Bronchial epithelial cell (primary cell): ENCODE data around the gene REN. TPM values are rescaled to one million over a fixed set of nuclear protein-coding genes. Genes with fewer than 3 reads are reported as not detected.

Experiments
- DNase-seq: peaks from one replicate; pipeline ENCODE4 v3.0.0-alpha.2; 2010; ENCODE audit warnings: low read depth
- FAIRE-seq: peaks from 2 replicates; lab custom pipeline; 2011; peaks lifted over from hg19 to GRCh38; lab: Jason Lieb, UNC
- H3K27me3 ChIP-seq: 2 replicates; pipeline ENCODE4 v1.5.1; 2011; ENCODE audit warnings: low read length; ENCODE audit not compliant: control insufficient read depth, insufficient read depth
- H3K36me3 ChIP-seq: 2 replicates; pipeline ENCODE4 v1.5.1; 2011; ENCODE audit warnings: low read length; ENCODE audit not compliant: control insufficient read depth, insufficient read depth
- H3K4me3 ChIP-seq: 2 replicates; pipeline ENCODE4 v1.5.1; 2011; ENCODE audit warnings: mild to moderate bottlenecking, low read depth, low read length, control low read depth
- total RNA-seq: library from RNA; depleted of rRNA; stranded (reverse); fragments of >200 nt; gene quantifications from 2 replicates; pipeline ENCODE4 v1.2.1, GENCODE V29; 2014
- TF ChIP-seq, protein P1 (sequence below): IDR thresholded peaks from 2 replicates; pipeline ENCODE4 v1.5.1; 2011; ENCODE audit warnings: mild to moderate bottlenecking, moderate library complexity, low read length, control low read depth, inconsistent platforms; ENCODE audit not compliant: insufficient read depth, severe bottlenecking

The REN gene
- total RNA-seq, 1 donor from 2014 or later: 0.26 TPM

DNA sequence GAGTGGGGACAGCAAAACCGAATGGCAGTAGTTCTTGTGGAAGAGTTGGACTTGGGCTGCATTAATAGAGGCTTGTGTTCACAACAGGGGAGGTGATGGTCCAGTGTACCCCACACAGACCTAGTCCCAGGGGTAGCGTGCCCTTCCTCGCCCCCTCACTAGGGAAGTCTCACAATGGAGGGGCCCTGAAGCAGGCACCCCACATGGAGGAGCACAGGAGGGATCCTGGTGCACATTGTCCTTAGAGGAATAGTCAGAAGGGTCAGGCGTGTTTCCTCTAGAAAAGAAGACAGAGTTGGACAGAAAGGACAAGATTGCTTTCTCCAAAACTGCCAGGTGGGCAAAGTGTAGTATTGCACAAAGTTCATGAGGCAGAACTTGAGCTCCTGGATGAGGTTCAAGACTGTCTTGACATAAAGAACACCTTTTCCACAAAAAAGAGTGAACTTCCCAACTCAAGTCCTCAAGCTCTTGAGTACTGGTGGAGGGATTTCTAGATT lies 37.6 kb downstream of the REN start:
- DNase-seq (no peak), FAIRE-seq (no peak)
- TF ChIP-seq, protein P1, sequence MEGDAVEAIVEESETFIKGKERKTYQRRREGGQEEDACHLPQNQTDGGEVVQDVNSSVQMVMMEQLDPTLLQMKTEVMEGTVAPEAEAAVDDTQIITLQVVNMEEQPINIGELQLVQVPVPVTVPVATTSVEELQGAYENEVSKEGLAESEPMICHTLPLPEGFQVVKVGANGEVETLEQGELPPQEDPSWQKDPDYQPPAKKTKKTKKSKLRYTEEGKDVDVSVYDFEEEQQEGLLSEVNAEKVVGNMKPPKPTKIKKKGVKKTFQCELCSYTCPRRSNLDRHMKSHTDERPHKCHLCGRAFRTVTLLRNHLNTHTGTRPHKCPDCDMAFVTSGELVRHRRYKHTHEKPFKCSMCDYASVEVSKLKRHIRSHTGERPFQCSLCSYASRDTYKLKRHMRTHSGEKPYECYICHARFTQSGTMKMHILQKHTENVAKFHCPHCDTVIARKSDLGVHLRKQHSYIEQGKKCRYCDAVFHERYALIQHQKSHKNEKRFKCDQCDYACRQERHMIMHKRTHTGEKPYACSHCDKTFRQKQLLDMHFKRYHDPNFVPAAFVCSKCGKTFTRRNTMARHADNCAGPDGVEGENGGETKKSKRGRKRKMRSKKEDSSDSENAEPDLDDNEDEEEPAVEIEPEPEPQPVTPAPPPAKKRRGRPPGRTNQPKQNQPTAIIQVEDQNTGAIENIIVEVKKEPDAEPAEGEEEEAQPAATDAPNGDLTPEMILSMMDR: no peak
- Histone ChIP-seq H3K4me3 (no peak overlapping the region), H3K36me3 (peaks cover 2% of the 10 kb centered on the region), H3K27me3 (no peaks in the 10 kb centered on the region)

DNA sequence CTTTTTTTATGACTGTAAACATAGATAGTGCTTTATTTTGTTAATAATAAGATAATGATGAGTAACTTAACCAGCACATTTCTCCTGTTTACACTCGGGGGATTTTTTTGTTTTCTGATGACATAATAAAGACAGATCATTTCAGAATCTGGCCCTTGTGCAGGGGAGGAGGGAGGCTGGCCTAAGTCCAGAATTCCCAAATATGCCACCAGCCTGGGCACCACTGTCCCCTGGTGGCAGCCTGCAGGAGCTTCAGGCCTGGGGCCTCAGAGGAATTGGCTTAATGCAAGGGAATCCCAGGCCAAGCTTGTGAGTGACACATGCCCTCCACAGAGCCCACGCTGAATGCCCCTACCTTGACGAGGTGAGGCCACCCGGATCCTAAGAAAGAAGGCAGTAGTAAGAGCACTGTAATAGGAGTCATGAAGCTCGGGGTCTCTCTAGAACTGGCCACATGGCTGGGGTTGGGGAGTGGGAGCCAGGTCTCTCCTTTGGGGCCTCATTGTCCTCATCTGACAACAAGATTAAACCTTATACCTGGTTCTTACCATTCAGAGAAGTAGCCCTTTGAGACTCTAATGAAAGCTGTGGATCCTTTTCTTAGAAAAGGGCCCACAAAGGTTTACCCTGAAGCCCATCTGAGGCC lies 38.4 kb downstream of the REN start:
- peak; percentile 75 for DNase-seq
- no peak overlapping the region for H3K4me3 ChIP-seq
- TF ChIP-seq, protein P1: peak; percentile 95
- H3K36me3 ChIP-seq: peaks cover 4% of the 10 kb centered on the region
- no peak for FAIRE-seq
- no peaks in the 10 kb centered on the region for H3K27me3 ChIP-seq

GRCh38 chr1:204126956-204127355 lies 39.2 kb downstream of the REN start:
- no peaks in the 10 kb centered on the region for H3K27me3 ChIP-seq
- TF ChIP-seq, protein P1: no peak
- FAIRE-seq: no peak
- DNase-seq: no peak
- no peak overlapping the region for H3K4me3 ChIP-seq
- H3K36me3 ChIP-seq: peaks cover 6% of the 10 kb centered on the region

- Histone ChIP-seq H3K4me3 (no peak overlapping the region), H3K27me3 (no peaks in the 10 kb centered on the region), H3K36me3 (peaks cover 8% of the 10 kb centered on the region)
- TF ChIP-seq, protein P1: no peak
- no peak for DNase-seq
- no peak for FAIRE-seq
Observed at GRCh38 chr1:204126386-204126785, 39.8 kb downstream of the REN start.

GRCh38 chr1:204125759-204126351 lies 40.3 kb downstream of the REN start:
- H3K4me3 ChIP-seq: no peak overlapping the region
- H3K27me3 ChIP-seq: no peaks in the 10 kb centered on the region
- TF ChIP-seq, protein P1: no peak
- peak; percentile 32 for FAIRE-seq
- H3K36me3 ChIP-seq: peaks cover 8% of the 10 kb centered on the region
- DNase-seq: no peak
